NCI-H128 (cell line): Measurements from ENCODE around the gene TMEM35B.
"Not testable (repeated sequence)": the region's sequence is repeated elsewhere in the genome, so short reads cannot be mapped to it uniquely, and the experiment has no call there.

Experiments used
- DNase-seq: peaks from one replicate; lab custom pipeline; 2025; ENCODE audit not compliant: unreplicated experiment; lab: John Stamatoyannopoulos, UW

The TMEM35B gene

DNA sequence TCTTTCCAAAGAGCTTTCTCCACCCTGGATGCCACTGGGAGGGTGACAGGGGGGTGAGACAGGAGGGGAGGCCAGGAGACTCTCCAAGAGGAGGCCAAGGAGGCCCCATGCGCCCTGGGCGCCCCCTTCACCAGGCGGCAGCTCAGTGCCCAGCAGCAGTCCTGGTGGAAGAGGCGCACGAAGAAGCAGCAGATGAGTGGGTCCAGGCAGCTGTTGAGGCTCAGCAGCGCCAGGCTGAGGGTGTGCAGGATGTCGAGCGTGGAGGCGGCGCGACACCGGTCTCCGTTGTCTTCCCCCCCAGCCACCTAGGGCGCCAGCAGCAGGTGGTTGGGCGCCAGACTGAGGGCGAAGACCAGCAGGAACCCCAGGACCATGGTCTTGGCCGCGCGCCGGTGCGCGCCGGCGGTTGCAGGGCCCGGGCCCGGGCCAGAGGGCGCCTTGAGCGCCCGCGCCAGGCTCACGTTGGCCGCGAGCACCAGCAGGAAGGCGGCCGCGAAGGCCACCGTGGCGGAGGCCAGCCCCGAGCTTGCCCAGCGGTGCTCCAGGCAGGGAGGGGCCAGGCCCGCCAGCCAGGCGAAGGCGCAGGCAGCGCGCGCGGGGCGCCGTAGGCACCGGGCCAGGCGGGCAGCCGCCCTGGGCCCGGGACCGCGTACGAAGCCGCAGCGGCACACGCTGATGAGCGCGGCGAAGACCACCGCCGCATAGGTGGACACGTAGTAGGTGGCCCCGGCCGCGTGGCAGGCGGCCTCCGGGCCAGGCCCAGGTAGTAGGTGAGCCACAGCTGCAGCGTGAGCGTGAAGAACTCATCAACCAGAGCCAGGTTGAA, 8.6 kb downstream of the TMEM35B start:
- no peak for DNase-seq

DNA sequence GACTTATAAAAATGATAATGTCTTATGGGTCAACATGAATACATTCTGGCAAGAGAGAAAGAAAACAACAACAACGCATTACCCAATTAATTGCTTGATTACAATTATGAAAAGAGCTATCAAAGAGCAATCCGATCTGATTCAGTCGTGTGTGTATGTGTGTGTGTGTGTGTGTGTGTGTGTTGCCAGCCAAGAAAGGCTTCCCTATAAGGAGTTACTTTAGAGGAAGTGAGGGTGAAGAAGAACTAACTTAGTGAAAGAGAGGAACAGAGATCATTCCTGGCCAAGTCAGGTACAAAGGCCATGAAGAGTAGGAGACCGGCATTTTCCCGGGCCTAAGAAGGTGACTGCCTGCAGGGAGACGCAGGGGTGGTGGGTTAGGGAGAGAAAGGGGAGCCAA, 9.4 kb downstream of the TMEM35B start:
- DNase-seq = no peak

DNA sequence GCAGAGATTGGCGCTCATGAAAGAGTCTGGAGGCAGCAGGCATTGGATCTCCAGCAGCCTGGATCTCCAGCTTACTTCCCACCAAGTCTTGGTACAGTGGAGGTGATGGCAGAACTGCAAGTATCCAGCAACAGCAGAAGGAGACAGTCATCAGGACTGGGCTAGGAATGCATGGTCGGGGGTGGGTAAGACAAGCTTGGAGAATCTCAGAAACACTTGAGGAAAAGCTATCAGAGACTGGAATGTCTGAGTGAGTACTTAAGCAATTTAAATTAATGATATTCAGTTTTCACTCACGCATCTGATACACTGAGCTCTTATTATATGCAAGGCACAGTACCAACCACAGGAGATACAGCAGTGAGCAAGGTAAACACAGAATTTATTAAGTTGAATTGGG, 9.8 kb downstream of the TMEM35B start:
- DNase-seq = no peak

DNA sequence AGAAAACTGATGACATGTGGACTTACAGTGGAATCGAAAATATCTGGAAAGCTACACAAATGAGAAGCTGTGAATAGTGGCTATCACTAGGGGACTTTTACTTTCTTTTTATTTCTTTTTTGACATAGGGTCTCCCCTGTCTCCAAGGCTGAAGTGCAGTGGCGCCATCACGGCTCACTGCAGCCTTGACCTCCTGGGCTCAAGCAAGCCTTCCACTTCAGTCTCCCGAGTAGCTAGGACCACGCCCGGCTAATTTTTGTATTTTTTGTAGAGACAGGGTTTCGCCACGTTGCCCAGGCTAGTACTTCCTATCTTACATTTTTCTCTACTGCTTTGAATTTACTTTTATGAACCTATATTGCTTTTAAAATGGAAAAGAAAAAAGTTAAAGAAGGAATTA, 10.5 kb downstream of the TMEM35B start:
- DNase-seq = no peak

DNA sequence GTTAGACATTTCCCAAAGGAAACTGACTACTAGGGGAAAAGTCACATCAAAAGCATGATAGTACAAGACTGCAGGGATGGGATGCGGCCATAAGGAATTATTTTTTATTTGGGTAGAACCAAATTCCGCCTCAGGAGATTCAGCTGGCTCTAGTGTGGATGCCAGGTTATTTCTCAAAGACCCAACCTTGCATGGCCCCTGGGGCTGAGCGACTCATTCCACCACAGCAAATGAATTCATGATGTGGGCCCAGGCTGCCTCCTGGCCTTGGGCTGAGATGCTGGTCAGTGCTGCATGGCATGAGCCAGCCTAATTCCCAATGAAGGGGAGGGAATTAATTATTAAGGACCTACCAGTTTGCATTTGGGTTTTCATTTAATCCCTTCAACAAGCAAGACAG, 11.8 kb downstream of the TMEM35B start:
- DNase-seq = no peak

DNA sequence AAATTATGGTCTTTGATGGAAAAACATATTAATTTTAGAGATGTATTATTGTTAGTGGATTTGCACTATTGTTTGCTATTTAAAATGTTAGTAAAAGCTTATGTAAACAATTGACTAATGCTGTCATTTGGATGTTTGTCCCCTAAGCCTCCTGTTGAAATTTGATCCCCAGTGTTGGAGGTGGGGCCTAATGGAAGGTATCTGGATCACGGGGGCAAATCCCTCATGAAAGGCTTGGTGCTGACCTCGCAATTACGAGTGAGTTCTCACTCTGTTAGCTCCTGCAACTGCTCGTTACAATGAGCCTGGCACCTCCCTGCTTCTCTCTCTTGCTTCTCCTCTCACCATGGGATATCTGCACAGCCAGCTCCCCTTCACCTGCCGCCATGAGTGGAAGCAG, 14.3 kb downstream of the TMEM35B start:
- DNase-seq = no peak

DNA sequence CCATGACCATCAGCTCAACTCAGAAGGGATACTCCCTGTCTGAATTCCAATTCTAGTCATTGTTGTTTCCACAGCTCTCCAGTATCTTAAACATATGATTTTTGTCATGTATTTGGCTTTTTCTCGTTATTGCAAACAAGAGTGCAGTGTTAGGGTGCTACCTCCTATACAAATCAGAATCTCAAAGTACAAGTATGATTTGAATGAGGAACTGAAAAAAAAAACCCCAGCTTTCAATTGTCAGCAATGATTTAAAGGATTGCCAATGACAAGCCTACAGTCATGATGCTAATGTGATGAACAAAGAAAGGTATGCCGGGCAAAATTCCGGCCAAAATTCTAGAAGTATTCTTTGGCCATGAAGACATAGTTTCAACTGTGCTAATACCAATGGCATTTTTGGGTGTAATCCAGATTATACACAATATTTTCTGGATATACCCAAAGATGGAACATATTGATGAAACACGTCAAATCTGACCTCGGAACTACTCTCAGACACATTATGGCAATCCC, 14.9 kb downstream of the TMEM35B start:
- no peak for DNase-seq

DNA sequence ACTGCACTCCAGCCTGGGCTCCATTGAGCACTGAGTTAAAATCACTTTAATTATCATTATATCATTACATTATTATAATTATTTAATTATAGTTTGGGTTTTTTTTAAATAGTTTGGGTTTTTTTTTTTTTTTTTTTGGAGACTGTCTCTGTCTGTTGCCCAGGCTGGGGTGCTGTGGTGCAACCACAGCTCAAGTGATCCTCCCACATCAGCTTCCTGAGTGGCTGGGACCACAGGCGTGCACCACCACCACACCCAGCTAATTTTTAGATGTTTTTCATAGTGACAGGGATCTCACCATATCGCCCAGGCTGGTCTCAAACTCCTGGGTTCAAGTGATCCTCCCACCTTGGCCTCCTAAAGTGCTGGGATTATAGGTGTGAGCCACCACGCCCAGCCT, 16.9 kb downstream of the TMEM35B start:
- DNase-seq = not testable (repeated sequence)

DNA sequence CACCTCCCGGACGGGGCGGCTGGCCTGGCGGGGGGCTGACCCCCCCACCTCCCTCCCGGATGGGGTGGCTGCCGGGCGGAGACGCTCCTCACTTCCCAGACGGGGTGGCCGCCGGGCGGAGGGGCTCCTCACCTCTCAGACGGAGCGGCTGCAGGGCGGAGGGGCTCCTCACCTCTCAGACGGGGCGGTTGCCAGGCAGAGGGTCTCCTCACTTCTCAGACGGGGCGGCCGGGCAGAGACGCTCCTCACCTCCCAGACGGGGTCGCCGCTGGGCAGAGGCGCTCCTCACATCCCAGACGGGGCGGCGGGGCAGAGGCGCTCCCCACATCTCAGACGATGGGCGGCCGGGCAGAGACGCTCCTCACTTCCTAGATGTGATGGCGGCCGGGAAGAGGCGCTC, 17.5 kb downstream of the TMEM35B start:
- DNase-seq = not testable (repeated sequence)

DNA sequence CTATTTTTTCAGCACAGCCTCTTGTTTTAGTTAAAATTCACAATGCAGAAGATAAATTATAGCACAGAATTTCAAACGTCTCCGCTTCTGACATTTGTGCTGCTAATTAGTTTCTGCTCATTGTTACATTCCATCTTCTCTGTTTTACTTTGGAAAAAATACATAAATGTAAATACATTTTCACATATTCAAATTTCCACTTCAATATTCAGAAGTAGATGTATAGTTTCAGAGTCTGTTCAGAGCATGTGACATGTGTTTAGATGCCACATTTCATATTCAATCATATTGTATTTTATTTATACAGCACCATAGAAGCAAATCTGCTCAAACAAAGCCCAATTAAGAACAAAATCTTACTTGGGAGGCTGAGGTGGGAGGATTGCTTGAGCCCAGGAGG, 19.6 kb downstream of the TMEM35B start:
- DNase-seq = no peak

DNA sequence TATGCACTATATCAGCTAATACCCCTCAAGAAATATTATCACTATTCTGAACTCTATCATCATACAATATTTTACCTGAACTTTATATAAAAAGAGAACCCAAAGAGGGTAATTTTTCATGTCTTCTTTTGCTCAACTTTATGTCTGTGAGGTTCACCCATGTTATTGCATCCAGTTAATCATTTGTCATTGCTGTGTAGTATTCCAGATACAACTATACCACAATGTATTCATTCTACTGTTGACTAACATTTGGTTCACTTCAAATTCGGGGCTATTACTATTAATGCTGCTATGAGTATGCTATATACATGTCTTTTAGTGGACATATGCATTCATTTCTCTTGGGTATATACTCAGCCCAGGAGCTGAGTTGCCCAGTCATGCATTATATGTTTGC, 34.7 kb downstream of the TMEM35B start:
- DNase-seq = no peak

DNA sequence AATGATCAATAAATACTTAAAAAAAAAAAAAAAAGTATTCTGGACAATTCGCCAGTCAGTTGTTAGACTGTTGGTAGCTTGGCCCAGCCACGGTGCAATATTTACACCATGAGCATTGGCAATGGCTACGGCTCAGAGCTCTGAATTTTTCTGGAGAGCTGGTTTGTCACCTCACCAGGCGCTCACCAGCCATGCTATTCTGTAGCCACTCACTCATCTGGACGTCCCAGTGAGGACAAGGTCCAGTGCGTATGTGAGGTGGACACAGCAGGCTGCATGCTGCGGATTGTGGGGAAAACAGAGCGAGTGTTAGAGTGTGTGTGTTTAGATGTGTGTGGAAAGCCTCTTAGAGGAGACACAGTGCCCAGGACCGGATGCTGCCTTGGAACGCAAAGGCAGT, 36.4 kb downstream of the TMEM35B start:
- not testable (repeated sequence) for DNase-seq

DNA sequence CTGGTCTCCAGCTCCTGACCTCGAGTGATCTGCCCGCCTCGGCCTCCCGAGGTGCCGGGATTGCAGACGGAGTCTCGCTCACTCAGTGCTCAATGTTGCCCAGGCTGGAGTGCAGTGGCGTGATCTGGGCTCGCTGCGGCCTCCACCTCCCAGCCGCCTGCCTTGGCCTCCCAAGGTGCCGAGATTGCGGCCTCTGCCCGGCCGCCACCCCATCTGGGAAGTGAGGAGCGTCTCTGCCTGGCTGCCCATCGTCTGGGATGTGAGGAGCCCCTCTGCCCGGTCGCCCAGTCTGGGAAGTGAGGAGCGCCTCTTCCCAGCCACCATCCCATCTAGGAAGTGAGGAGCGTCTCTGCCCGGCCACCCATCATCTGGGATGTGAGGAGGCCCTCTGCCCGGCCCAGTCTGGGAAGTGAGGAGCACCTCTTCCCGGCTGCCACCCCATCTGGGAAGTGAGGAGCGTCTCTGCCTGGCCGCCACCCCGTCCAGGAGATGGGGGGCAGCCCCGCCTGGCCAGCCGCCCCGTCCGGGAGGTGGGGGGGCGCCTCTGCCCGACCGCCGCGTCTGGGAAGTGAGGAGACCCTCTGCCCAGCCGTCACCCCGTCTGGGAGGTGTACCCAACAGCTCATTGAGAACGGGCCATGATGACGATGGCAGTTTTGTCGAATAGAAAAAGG, 37.4 kb downstream of the TMEM35B start:
- not testable (repeated sequence) for DNase-seq

DNA sequence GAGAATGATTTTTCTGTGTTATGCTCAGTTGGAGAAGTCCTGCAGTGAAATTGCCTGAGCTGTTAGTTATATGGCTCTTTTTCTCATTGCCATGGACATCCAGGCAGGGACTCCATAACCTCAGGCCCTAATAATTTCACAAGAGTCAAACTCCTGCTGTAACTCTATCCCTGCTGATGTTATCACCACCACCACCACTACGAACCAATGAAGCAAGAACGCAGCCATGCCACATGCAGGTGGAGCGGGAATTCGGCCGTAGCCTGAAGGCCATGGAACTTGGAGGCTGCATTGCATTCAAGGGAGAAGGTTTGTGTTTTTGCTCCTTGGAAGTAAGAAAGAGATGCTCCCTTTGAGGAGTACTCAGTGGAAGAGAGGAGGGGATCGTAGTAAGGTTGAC, 38.9 kb downstream of the TMEM35B start:
- no peak for DNase-seq

DNA sequence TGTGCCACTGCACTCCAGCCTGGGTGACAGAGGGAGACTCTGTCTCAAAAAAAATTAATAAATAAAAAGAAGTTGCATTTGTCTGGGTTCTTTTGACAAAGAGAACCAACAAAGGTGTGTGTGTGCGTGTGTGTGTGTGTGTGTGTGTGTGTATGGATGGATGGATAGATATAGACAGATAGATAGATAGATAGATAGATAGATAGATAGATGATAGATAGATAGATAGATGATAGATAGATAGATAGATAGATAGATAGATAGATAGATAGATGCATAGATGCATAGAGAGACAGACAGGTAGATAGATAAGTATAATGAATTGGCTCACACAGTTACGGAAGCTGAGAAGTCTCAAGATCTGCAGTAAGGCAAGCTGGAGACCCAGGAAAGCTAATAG, 43.3 kb downstream of the TMEM35B start:
- not testable (repeated sequence) for DNase-seq
